Islet of Langerhans (tissue), 1 donor: ENCODE results near the gene NUAK1.

Experiments
- FAIRE-seq: peaks from one replicate; lab custom pipeline; 2011; peaks lifted over from hg19 to GRCh38; lab: Jason Lieb, UNC

NUAK1 gene

GRCh38 chr12:106062693-106063092, 76.1 kb downstream of the NUAK1 start:
- no peak for FAIRE-seq

GRCh38 chr12:106058256-106059182, 80.2 kb downstream of the NUAK1 start:
- no peak for FAIRE-seq

- no peak for FAIRE-seq
These were observed 84.7 kb downstream of the NUAK1 start for GRCh38 chr12:106054049-106054448.

- no peak for FAIRE-seq
These were observed 86.8 kb downstream of the NUAK1 start for GRCh38 chr12:106051853-106052531.

GRCh38 chr12:106049546-106049945, 89.2 kb downstream of the NUAK1 start:
- FAIRE-seq, result no peak

GRCh38 chr12:106049105-106049504, 89.6 kb downstream of the NUAK1 start:
- FAIRE-seq, result no peak

GRCh38 chr12:106048676-106049075, 90.1 kb downstream of the NUAK1 start:
- no peak for FAIRE-seq

- FAIRE-seq, result no peak
These were observed 90.7 kb downstream of the NUAK1 start for GRCh38 chr12:106048016-106048415.

GRCh38 chr12:106046947-106047346, 91.8 kb downstream of the NUAK1 start:
- no peak for FAIRE-seq

- no peak for FAIRE-seq
These were observed 92.4 kb downstream of the NUAK1 start for GRCh38 chr12:106046301-106046846.

- no peak for FAIRE-seq
These were observed 93.5 kb downstream of the NUAK1 start for GRCh38 chr12:106045251-106045674.

GRCh38 chr12:106044773-106045172, 94.0 kb downstream of the NUAK1 start:
- FAIRE-seq, result no peak

- FAIRE-seq, result no peak
These were observed 96.7 kb downstream of the NUAK1 start for GRCh38 chr12:106042037-106042436.

GRCh38 chr12:106040521-106040920, 98.2 kb downstream of the NUAK1 start:
- FAIRE-seq, result no peak

- no peak for FAIRE-seq
These were observed 98.9 kb downstream of the NUAK1 start for GRCh38 chr12:106039646-106040404.

GRCh38 chr12:106039242-106039641, 99.5 kb downstream of the NUAK1 start:
- no peak for FAIRE-seq

- no peak for FAIRE-seq
These were observed 101.0 kb downstream of the NUAK1 start for GRCh38 chr12:106037524-106038298.

- FAIRE-seq, result no peak
These were observed 103.3 kb downstream of the NUAK1 start for GRCh38 chr12:106035421-106035820.

- FAIRE-seq, result no peak
These were observed 104.4 kb downstream of the NUAK1 start for GRCh38 chr12:106034316-106034715.

GRCh38 chr12:106033161-106033675, 105.5 kb downstream of the NUAK1 start:
- no peak for FAIRE-seq

- FAIRE-seq, result no peak
These were observed 106.2 kb downstream of the NUAK1 start for GRCh38 chr12:106032623-106032925.
